ENCODE data around the gene COL4A1.

DNA sequence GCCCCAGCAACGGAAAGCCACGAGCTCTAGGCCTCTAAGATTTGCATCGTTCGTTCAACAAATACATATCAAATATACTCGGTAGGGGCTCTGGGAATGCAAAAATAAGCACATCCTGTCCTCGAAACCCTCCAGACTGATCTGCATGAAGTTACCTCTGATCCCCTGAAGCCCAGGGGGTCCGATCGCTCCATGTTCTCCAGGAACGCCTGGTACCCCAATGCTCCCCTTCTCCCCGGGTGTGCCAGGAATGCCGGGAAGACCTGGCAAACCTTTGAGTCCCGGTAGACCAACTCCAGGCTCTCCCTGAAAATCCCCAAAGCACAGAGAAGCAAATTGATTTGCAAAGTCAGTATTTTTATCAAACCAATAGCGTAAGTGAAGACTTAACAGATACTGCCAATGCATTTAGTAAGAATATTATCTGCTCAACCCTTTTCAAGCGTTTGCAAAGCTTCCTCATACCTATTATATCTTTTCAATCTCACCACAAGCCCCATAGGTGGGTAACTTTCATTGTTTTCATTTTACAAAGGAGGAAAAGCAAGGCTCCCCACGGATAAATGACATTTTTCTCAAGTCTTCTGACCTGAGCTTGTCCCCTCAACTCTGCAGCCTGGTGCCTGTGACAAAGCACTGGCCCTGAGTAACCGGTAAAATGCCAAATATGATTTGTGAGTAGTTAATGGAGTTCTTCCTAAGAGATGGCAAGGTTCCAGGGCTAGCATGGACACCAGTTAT, 127.7 kb downstream of the COL4A1 start:
- TF ChIP-seq CTCF (IDR thresholded peaks at IDR 0.05) (no peak), POLR2A (IDR thresholded peaks at IDR 0.05) (no peak)

Data from heart left ventricle (tissue), 13 donors.